ENCODE results near the gene GH2. TPM values are rescaled to one million over a fixed set of nuclear protein-coding genes. Genes with fewer than 3 reads are reported as not detected.

GH2 gene

GRCh38 chr17:63830278-63830677, 51.5 kb downstream of the GH2 start:
- WGBS: over 99% methylated on average over 5 of the region's 5 CpGs

More at GRCh38 chr17:63830278-63830677, 51.5 kb downstream of the GH2 start:
- Histone ChIP-seq H3K14ac (ENCODE audit: low read length in 2 of 2) (no peak overlapping the region), H3K27ac (ENCODE audit: low read length, poor library complexity, severe bottlenecking) (no peak overlapping the region), H3K23ac (ENCODE audit: low read length in 2 of 2) (no peak overlapping the region), H3K4me1 (ENCODE audit: control insufficient read depth, insufficient read depth, low read depth, low read length) (peaks cover 11% of the 10 kb centered on the region), H2BK12ac (ENCODE audit: low read length in 2 of 2) (no peak overlapping the region), H3K9ac (ENCODE audit: low read length) (no peak overlapping the region), H2AK5ac (ENCODE audit: low read length, severe bottlenecking) (no peak overlapping the region), H2BK5ac (ENCODE audit: low read depth, low read length, poor library complexity, severe bottlenecking) (no peak overlapping the region), H3K4me3 (ENCODE audit: insufficient read depth in 1 of 2, low read depth in 1 of 2, low read length in 2 of 2) (no peak overlapping the region), H3K4ac (ENCODE audit: low read depth in 1 of 2, low read length in 2 of 2) (no peak overlapping the region), H4K8ac (ENCODE audit: low read length) (no peak overlapping the region), H3K4me2 (ENCODE audit: low read length, poor library complexity, severe bottlenecking) (no peak overlapping the region), H3K9me3 (ENCODE audit: control insufficient read depth, low read length) (no peaks in the 10 kb centered on the region), H2BK15ac (ENCODE audit: low read depth, poor library complexity, severe bottlenecking) (no peak overlapping the region), H4K91ac (ENCODE audit: low read length) (no peak overlapping the region), H3K18ac (ENCODE audit: low read depth in 1 of 2, low read length in 2 of 2) (no peak overlapping the region), H3K27me3 (ENCODE audit: control insufficient read depth in 1 of 2, insufficient read depth in 1 of 2, low read length in 2 of 2) (no peaks in the 10 kb centered on the region), H3K36me3 (ENCODE audit: control insufficient read depth in 1 of 2, insufficient read depth in 2 of 2, low read depth in 1 of 2, low read length in 2 of 2) (peaks cover 62 to 77% of the 10 kb centered on the region in 2 experiments), H3K79me1 (replicated peaks; ENCODE audit: low read length, poor library complexity, severe bottlenecking) (peaks cover 33% of the 10 kb centered on the region), H2BK120ac (ENCODE audit: low read depth, low read length) (no peak overlapping the region), H2AFZ (ENCODE audit: low read depth, low read length) (no peak overlapping the region)
- DNase-seq: no peak

Small RNAs within 50 kb of the gene (small RNA-seq; reads per million reads assigned to genes)
- not detected for gene AC040958.1 (ENCODE audit: low read depth)
- not detected for gene AC127029.1 (ENCODE audit: low read depth)
- gene GH1 (ENCODE audit: low read depth): not detected
